GM21825 (cell line): ENCODE data around the gene NBEAL2.

Experiments
- ATAC-seq: cut with Tn5 transposase; IDR thresholded peaks from one replicate; pipeline ENCODE4 v1.9.1; 2021; ENCODE audit warnings: mild to moderate bottlenecking, moderate library complexity; ENCODE audit not compliant: unreplicated experiment

NBEAL2 gene

GRCh38 chr3:46984591-46985459 lies 5.4 kb downstream of the NBEAL2 start:
- no peak for ATAC-seq

- no peak for ATAC-seq
These were observed 6.1 kb downstream of the NBEAL2 start for GRCh38 chr3:46985588-46985987.

- ATAC-seq: no peak
These were observed 6.7 kb downstream of the NBEAL2 start for GRCh38 chr3:46986055-46986730.

GRCh38 chr3:46986782-46987310 lies 7.4 kb downstream of the NBEAL2 start:
- no peak for ATAC-seq

GRCh38 chr3:46987319-46987742 lies 7.9 kb downstream of the NBEAL2 start:
- no peak for ATAC-seq

GRCh38 chr3:46987743-46988401 lies 8.4 kb downstream of the NBEAL2 start:
- peak; percentile 67 for ATAC-seq

GRCh38 chr3:46988616-46989015 lies 9.2 kb downstream of the NBEAL2 start:
- ATAC-seq: no peak

- ATAC-seq: no peak
These were observed 9.8 kb downstream of the NBEAL2 start for GRCh38 chr3:46989146-46989810.

GRCh38 chr3:46990573-46991374 lies 11.3 kb downstream of the NBEAL2 start:
- peak; percentile 39 for ATAC-seq

- ATAC-seq: no peak
These were observed 12.1 kb downstream of the NBEAL2 start for GRCh38 chr3:46991406-46992165.

- ATAC-seq: no peak
These were observed 12.8 kb downstream of the NBEAL2 start for GRCh38 chr3:46992231-46992630.

GRCh38 chr3:46993292-46993691 lies 13.8 kb downstream of the NBEAL2 start:
- ATAC-seq: no peak

- no peak for ATAC-seq
These were observed 14.5 kb downstream of the NBEAL2 start for GRCh38 chr3:46993986-46994385.

GRCh38 chr3:46994801-46995731 lies 15.6 kb downstream of the NBEAL2 start:
- ATAC-seq: no peak

- ATAC-seq: no peak
These were observed 16.6 kb downstream of the NBEAL2 start for GRCh38 chr3:46995901-46996562.

GRCh38 chr3:46996689-46997452 lies 17.4 kb downstream of the NBEAL2 start:
- no peak for ATAC-seq
